Trophoblast cell (in vitro differentiated cells and primary cell): ENCODE data around the gene MEG3.

ENCODE experiments used
- DNase-seq, 2 donors: peaks; one replicate each; pipeline ENCODE4 v3.0.0-alpha.2; 2016
- H2AFZ ChIP-seq: 2 replicates; pipeline ENCODE4 v1.6.1; 2013; ENCODE audit warnings: low read length, moderate library complexity, mild to moderate bottlenecking; ENCODE audit not compliant: insufficient read depth, poor library complexity
- H2AK5ac ChIP-seq: 2 replicates; pipeline ENCODE4 v1.6.1; 2013; ENCODE audit warnings: mild to moderate bottlenecking, low read length
- H2BK120ac ChIP-seq: 2 replicates; pipeline ENCODE4 v1.6.1; 2013; ENCODE audit warnings: low read length, mild to moderate bottlenecking, moderate library complexity; ENCODE audit not compliant: insufficient read depth, poor library complexity
- H2BK12ac ChIP-seq: 2 replicates; pipeline ENCODE4 v1.6.1; 2013; ENCODE audit warnings: mild to moderate bottlenecking, low read length, moderate library complexity
- H2BK5ac ChIP-seq: 2 replicates; pipeline ENCODE4 v1.6.1; 2013; ENCODE audit warnings: low read length, low read depth, moderate library complexity, mild to moderate bottlenecking; ENCODE audit not compliant: poor library complexity
- H3K14ac ChIP-seq: 2 replicates; pipeline ENCODE4 v1.6.1; 2013; ENCODE audit warnings: mild to moderate bottlenecking, low read length
- H3K18ac ChIP-seq: 2 replicates; pipeline ENCODE4 v1.6.1; 2013; ENCODE audit warnings: mild to moderate bottlenecking, low read length
- H3K23ac ChIP-seq: 2 replicates; pipeline ENCODE4 v1.6.1; 2013; ENCODE audit warnings: low read length
- H3K27ac ChIP-seq: 2 replicates; pipeline ENCODE4 v1.5.1; 2013; ENCODE audit warnings: low read depth, mild to moderate bottlenecking, inconsistent platforms, low read length, moderate library complexity
- H3K27me3 ChIP-seq: 2 replicates; pipeline ENCODE4 v1.6.1; 2013; ENCODE audit warnings: inconsistent platforms, mild to moderate bottlenecking, low read length, moderate library complexity; ENCODE audit not compliant: insufficient read depth
- H3K36me3 ChIP-seq, 2 experiments: 1 replicate in 1 of 2; 2 replicates in 1 of 2; pipeline ENCODE4 v1.6.1; 2013; ENCODE audit warnings: low read length in 2 of 2, mild to moderate bottlenecking in 2 of 2, moderate library complexity in 1 of 2; ENCODE audit not compliant: insufficient read depth in 2 of 2, control insufficient read depth in 1 of 2
- H3K4ac ChIP-seq: 2 replicates; pipeline ENCODE4 v1.6.1; 2013; ENCODE audit warnings: low read depth, mild to moderate bottlenecking, low read length, moderate library complexity
- H3K4me1 ChIP-seq, 2 experiments: 1 replicate in 1 of 2; 2 replicates in 1 of 2; pipeline ENCODE4 v1.6.1; 2013; ENCODE audit warnings: low read length in 2 of 2, mild to moderate bottlenecking in 2 of 2, moderate library complexity in 1 of 2; ENCODE audit not compliant: insufficient read depth in 2 of 2, control insufficient read depth in 1 of 2
- H3K4me2 ChIP-seq: 2 replicates; pipeline ENCODE4 v1.6.1; 2013; ENCODE audit warnings: inconsistent platforms, mild to moderate bottlenecking, low read length, moderate library complexity
- H3K4me3 ChIP-seq: 2 replicates; pipeline ENCODE4 v1.5.1; 2013; ENCODE audit warnings: mild to moderate bottlenecking, low read depth, low read length, inconsistent platforms
- H3K79me1 ChIP-seq: one replicate; pipeline ENCODE4 v1.6.1; 2013; ENCODE audit warnings: low read length
- H3K79me2 ChIP-seq: 2 replicates; pipeline ENCODE4 v1.6.1; 2013; ENCODE audit warnings: low read length, mild to moderate bottlenecking; ENCODE audit not compliant: control insufficient read depth, insufficient read depth, poor library complexity
- H3K9ac ChIP-seq: 2 replicates; pipeline ENCODE4 v1.6.1; 2013; ENCODE audit warnings: mild to moderate bottlenecking, low read length
- H3K9me3 ChIP-seq: 2 replicates; pipeline ENCODE4 v1.6.1; 2013; ENCODE audit warnings: low read depth, mild to moderate bottlenecking, control low read depth, inconsistent platforms, low read length; ENCODE audit not compliant: insufficient read depth
- H4K12ac ChIP-seq: 2 replicates; pipeline ENCODE4 v1.6.1; 2013; ENCODE audit warnings: low read depth, mild to moderate bottlenecking, low read length, moderate library complexity
- H4K8ac ChIP-seq: 2 replicates; pipeline ENCODE4 v1.6.1; 2013; ENCODE audit warnings: low read depth, mild to moderate bottlenecking, low read length, moderate library complexity
- H4K91ac ChIP-seq: one replicate; pipeline ENCODE4 v1.6.1; 2013; ENCODE audit warnings: low read depth, mild to moderate bottlenecking, low read length, moderate library complexity
- WGBS: extraction: QIAGEN DNeasy Blood & Tissue Kit; methylation state at CpG from one replicate; pipeline ENCODE4 v1.1.7; 2013; ENCODE audit warnings: missing lambda C conversion rate; ENCODE audit not compliant: insufficient read length, insufficient coverage; ENCODE audit errors: extremely low coverage; 5-methylcytosine and 5-hydroxymethylcytosine counted together

MEG3 gene

DNA sequence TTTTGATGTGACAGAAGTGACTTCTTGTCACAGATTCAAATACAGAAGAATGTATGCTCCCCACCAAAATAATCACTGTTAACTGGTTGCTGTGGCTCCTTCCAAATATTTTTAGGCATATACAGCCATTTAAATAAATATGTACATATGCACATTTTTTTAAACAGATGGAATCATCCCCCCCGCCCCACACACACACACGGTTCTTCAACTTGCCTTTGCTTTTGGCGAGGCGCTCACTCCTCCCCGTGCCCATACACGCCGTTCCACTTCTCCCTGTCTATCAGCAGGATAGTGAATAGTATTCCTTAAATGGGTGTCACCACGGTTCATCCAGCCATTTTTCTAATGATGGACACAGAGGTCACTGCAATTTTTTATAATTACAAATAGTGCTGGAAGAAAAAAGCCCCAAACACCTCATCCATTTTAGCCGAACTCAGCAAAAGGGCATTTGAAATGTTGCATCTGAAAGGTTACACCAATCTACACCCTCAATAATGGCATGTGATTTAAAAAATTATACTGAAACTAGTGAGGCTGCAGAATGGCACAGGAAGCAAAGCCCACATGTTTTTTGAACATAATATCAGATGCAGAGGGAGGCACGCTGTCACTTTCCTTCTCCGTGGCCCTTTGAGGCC is 39.2 kb upstream of the MEG3 start:
- Histone ChIP-seq H4K12ac (no peak overlapping the region), H2BK5ac (no peak overlapping the region), H3K79me1 (no peaks in the 10 kb centered on the region), H3K18ac (no peak overlapping the region), H3K27me3 (no peaks in the 10 kb centered on the region), H3K14ac (no peak overlapping the region), H4K8ac (no peak overlapping the region), H2AK5ac (no peak overlapping the region), H2BK120ac (no peak overlapping the region), H3K27ac (no peak overlapping the region), H3K9me3 (peaks cover 3% of the 10 kb centered on the region), H3K4ac (no peak overlapping the region), H3K23ac (no peak overlapping the region), H3K36me3 (no peaks in the 10 kb centered on the region), H4K91ac (no peak overlapping the region), H3K9ac (no peak overlapping the region), H3K79me2 (no peaks in the 10 kb centered on the region), H3K4me3 (no peak overlapping the region), H2AFZ (no peak overlapping the region), H2BK12ac (no peak overlapping the region), H3K4me2 (no peak overlapping the region), H3K4me1 (peaks cover 6 to 11% of the 10 kb centered on the region in 2 experiments)
- DNase-seq = no peak
- WGBS = no CpG with 5 or more reads among the region's 11 CpGs

DNA sequence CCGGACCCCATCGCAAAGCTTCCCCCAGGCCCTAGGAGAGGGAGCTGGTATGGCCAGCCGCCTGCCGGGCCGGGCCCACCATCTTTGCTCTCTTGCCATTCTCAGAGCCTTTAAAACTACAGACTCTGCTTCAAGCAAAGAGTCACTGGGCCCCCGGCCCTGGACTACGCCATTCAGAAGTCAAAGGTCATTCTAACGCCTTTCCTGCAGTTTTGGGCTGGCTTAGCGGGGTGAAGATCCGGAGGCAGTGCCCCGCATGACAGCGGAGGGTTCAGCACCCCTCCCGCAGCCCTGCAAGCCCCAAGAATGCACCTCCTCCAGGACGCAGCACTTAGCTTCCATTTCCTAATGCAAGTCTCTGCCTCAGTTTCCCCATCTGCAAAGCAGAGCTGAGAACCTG is 38.3 kb upstream of the MEG3 start:
- H3K4ac ChIP-seq = no peak overlapping the region
- no peaks in the 10 kb centered on the region for H3K36me3 ChIP-seq
- H3K9me3 ChIP-seq = peaks cover 3% of the 10 kb centered on the region
- H3K4me2 ChIP-seq = no peak overlapping the region
- no peak overlapping the region for H3K14ac ChIP-seq
- H3K4me1 ChIP-seq = peaks cover 6 to 11% of the 10 kb centered on the region in 2 experiments
- no peak overlapping the region for H2BK12ac ChIP-seq
- H3K79me2 ChIP-seq = no peaks in the 10 kb centered on the region
- no peaks in the 10 kb centered on the region for H3K79me1 ChIP-seq
- H2BK5ac ChIP-seq = no peak overlapping the region
- no peak for DNase-seq
- no peak overlapping the region for H2AFZ ChIP-seq
- no peak overlapping the region for H4K8ac ChIP-seq
- H3K4me3 ChIP-seq = no peak overlapping the region
- H3K9ac ChIP-seq = no peak overlapping the region
- no peak overlapping the region for H2AK5ac ChIP-seq
- no peak overlapping the region for H4K12ac ChIP-seq
- no peak overlapping the region for H4K91ac ChIP-seq
- no peak overlapping the region for H3K23ac ChIP-seq
- H3K27me3 ChIP-seq = no peaks in the 10 kb centered on the region
- H3K27ac ChIP-seq = no peak overlapping the region
- H3K18ac ChIP-seq = no peak overlapping the region
- WGBS = no CpG with 5 or more reads among the region's 14 CpGs
- no peak overlapping the region for H2BK120ac ChIP-seq

DNA sequence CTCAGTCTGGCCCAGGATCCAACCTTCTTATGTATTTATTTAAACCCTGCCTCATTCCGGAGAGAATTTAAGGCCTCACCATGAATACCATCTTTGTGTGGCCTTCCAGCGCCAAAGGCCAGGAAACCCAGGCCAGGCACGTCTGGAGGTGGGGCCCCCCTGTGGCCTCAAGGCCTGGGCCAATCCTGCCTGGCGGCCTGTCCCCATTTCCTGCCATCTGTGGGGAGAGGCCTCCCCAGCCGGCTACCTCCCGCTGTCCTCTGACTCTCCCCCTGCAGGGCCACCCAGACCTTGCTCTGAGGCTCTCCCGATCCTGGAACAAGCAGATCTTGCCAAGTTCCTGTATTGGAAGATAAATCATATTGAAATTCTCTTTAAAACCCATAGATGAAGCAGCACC is 37.4 kb upstream of the MEG3 start:
- no peak overlapping the region for H2AFZ ChIP-seq
- H3K27ac ChIP-seq = no peak overlapping the region
- H3K79me2 ChIP-seq = no peaks in the 10 kb centered on the region
- DNase-seq = no peak
- H3K36me3 ChIP-seq = no peaks in the 10 kb centered on the region
- H2AK5ac ChIP-seq = no peak overlapping the region
- H2BK12ac ChIP-seq = no peak overlapping the region
- no peaks in the 10 kb centered on the region for H3K79me1 ChIP-seq
- H4K8ac ChIP-seq = no peak overlapping the region
- H2BK5ac ChIP-seq = no peak overlapping the region
- H3K27me3 ChIP-seq = no peaks in the 10 kb centered on the region
- H3K18ac ChIP-seq = no peak overlapping the region
- H3K14ac ChIP-seq = no peak overlapping the region
- H3K4me2 ChIP-seq = no peak overlapping the region
- H3K4ac ChIP-seq = no peak overlapping the region
- H4K12ac ChIP-seq = no peak overlapping the region
- no peak overlapping the region for H3K9ac ChIP-seq
- no peak overlapping the region for H2BK120ac ChIP-seq
- peaks cover 6% of the 10 kb centered on the region for H3K9me3 ChIP-seq
- no peak overlapping the region for H4K91ac ChIP-seq
- H3K4me3 ChIP-seq = no peak overlapping the region
- no CpG with 5 or more reads among the region's 7 CpGs for WGBS
- H3K23ac ChIP-seq = no peak overlapping the region
- peaks cover 6 to 11% of the 10 kb centered on the region in 2 experiments for H3K4me1 ChIP-seq

DNA sequence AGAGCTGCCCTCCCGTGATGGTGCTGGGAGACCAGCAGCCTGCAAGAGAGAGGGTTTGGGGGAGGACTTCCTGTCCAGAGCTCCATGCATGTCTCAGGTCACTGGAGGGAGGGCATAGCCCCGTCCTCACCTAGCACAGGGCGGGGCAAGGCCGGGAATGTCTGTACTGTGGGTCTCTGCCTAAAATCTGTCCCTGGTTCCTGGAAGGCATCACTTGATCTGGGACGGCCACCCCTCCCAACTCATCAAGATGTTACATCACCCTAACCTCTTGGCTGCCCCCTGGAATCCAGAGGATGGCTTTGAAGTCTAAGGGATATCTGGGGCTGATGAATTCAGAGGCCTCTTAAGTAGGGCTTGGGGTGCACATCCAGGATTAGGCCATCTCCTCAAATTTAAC is 37.0 kb upstream of the MEG3 start:
- H3K27me3 ChIP-seq = no peaks in the 10 kb centered on the region
- peaks cover 6 to 11% of the 10 kb centered on the region in 2 experiments for H3K4me1 ChIP-seq
- no peak overlapping the region for H2BK5ac ChIP-seq
- H4K12ac ChIP-seq = no peak overlapping the region
- H3K14ac ChIP-seq = no peak overlapping the region
- WGBS = no CpG with 5 or more reads among the region's 5 CpGs
- no peak overlapping the region for H3K4ac ChIP-seq
- H2BK120ac ChIP-seq = no peak overlapping the region
- no peak overlapping the region for H4K8ac ChIP-seq
- no peak overlapping the region for H3K4me3 ChIP-seq
- no peak overlapping the region for H3K9ac ChIP-seq
- no peak overlapping the region for H2AFZ ChIP-seq
- no peak overlapping the region for H4K91ac ChIP-seq
- H3K18ac ChIP-seq = no peak overlapping the region
- H3K36me3 ChIP-seq = no peaks in the 10 kb centered on the region
- H3K79me1 ChIP-seq = no peaks in the 10 kb centered on the region
- no peak overlapping the region for H3K23ac ChIP-seq
- no peak overlapping the region for H2AK5ac ChIP-seq
- no peaks in the 10 kb centered on the region for H3K79me2 ChIP-seq
- H3K27ac ChIP-seq = no peak overlapping the region
- DNase-seq = no peak
- no peak overlapping the region for H3K4me2 ChIP-seq
- peaks cover 6% of the 10 kb centered on the region for H3K9me3 ChIP-seq
- H2BK12ac ChIP-seq = no peak overlapping the region
